Nephron (organoid): ENCODE results near the gene APOOL.
"Not testable (repeated sequence)": the region's sequence is repeated elsewhere in the genome, so short reads cannot be mapped to it uniquely, and the experiment has no call there.

ENCODE experiments used
- H3K27ac Mint-ChIP-seq, 3 experiments: 2 replicates each; pipeline ENCODE4 v1.8.0; 2020; ENCODE audit warnings: mixed read lengths in 3 of 3, mild to moderate bottlenecking in 2 of 3, moderate library complexity in 1 of 3
- H3K27me3 Mint-ChIP-seq: 2 replicates; pipeline ENCODE4 v1.8.0; 2021; ENCODE audit warnings: low read depth, mild to moderate bottlenecking, moderate library complexity, mixed read lengths
- H3K36me3 Mint-ChIP-seq: 2 replicates; pipeline ENCODE4 v1.8.0; 2020; ENCODE audit warnings: low read depth, mixed read lengths
- H3K4me1 Mint-ChIP-seq: 2 replicates; pipeline ENCODE4 v1.8.0; 2020; ENCODE audit warnings: mixed read lengths
- H3K4me3 Mint-ChIP-seq, 3 experiments: 2 replicates each; pipeline ENCODE4 v1.8.0; 2020; ENCODE audit warnings: mild to moderate bottlenecking in 3 of 3, mixed read lengths in 3 of 3, moderate library complexity in 2 of 3
- H3K9me3 Mint-ChIP-seq: 2 replicates; pipeline ENCODE4 v1.8.0; 2020; ENCODE audit warnings: mixed read lengths
- CTCF ChIP-seq, 3 experiments: fragments of 200-600 bp; sonication (generic); IDR thresholded peaks; one replicate each; pipeline ENCODE4 v1.5.0; 2021; ENCODE audit warnings: antibody characterized with exemption in 3 of 3; ENCODE audit not compliant: unreplicated experiment in 3 of 3

Gene APOOL

GRCh38 chrX:85004255-85004654 lies 578 bp downstream of the APOOL start:
- no peak for TF ChIP-seq CTCF (IDR thresholded peaks at IDR 0.05; ENCODE audit: unreplicated experiment in 3 of 3)
- H3K4me1 Mint-ChIP-seq: peaks cover 4% of the 10 kb centered on the region
- H3K27me3 Mint-ChIP-seq: no peaks in the 10 kb centered on the region
- peak overlapping the region; percentile 77 to 94 (median 94) for H3K27ac Mint-ChIP-seq
- peak overlapping the region; percentile 89 to 95 (median 91) for H3K4me3 Mint-ChIP-seq
- peaks cover 9% of the 10 kb centered on the region for H3K9me3 Mint-ChIP-seq
- peaks cover 4% of the 10 kb centered on the region for H3K36me3 Mint-ChIP-seq

- Mint-ChIP-seq H3K36me3 (peaks cover 33% of the 10 kb centered on the region), H3K27ac (no peak overlapping the region), H3K27me3 (no peaks in the 10 kb centered on the region), H3K4me1 (no peaks in the 10 kb centered on the region), H3K4me3 (no peak overlapping the region), H3K9me3 (peaks cover 56% of the 10 kb centered on the region)
- no peak for TF ChIP-seq CTCF (IDR thresholded peaks at IDR 0.05; ENCODE audit: unreplicated experiment in 3 of 3)
Measured at GRCh38 chrX:85012098-85012497, 8.4 kb downstream of the APOOL start.

GRCh38 chrX:85015351-85015750 lies 11.7 kb downstream of the APOOL start:
- H3K4me1 Mint-ChIP-seq, H3K4me3 Mint-ChIP-seq, H3K27ac Mint-ChIP-seq, H3K27me3 Mint-ChIP-seq: not testable (repeated sequence)
- peaks cover 44% of the 10 kb centered on the region for H3K36me3 Mint-ChIP-seq
- H3K9me3 Mint-ChIP-seq: peaks cover 68% of the 10 kb centered on the region

GRCh38 chrX:85017721-85018120 lies 14.0 kb downstream of the APOOL start:
- Mint-ChIP-seq H3K27me3 (no peaks in the 10 kb centered on the region), H3K4me1 (no peaks in the 10 kb centered on the region), H3K9me3 (peaks cover 62% of the 10 kb centered on the region), H3K4me3 (no peak overlapping the region), H3K36me3 (peaks cover 42% of the 10 kb centered on the region), H3K27ac (no peak overlapping the region)
- no peak for TF ChIP-seq CTCF (IDR thresholded peaks at IDR 0.05; ENCODE audit: unreplicated experiment in 3 of 3)

- H3K36me3 Mint-ChIP-seq: peaks cover 41% of the 10 kb centered on the region
- H3K9me3 Mint-ChIP-seq: peaks cover 56% of the 10 kb centered on the region
- no peaks in the 10 kb centered on the region for H3K4me1 Mint-ChIP-seq
- H3K4me3 Mint-ChIP-seq: no peak overlapping the region
- H3K27me3 Mint-ChIP-seq: no peaks in the 10 kb centered on the region
- no peak for TF ChIP-seq CTCF (IDR thresholded peaks at IDR 0.05; ENCODE audit: unreplicated experiment in 3 of 3)
- H3K27ac Mint-ChIP-seq: no peak overlapping the region
Measured at GRCh38 chrX:85018471-85018870, 14.8 kb downstream of the APOOL start.

GRCh38 chrX:85020216-85020615 lies 16.5 kb downstream of the APOOL start:
- H3K9me3 Mint-ChIP-seq: peaks cover 45% of the 10 kb centered on the region
- no peak overlapping the region for H3K27ac Mint-ChIP-seq
- H3K4me1 Mint-ChIP-seq: no peaks in the 10 kb centered on the region
- H3K27me3 Mint-ChIP-seq: no peaks in the 10 kb centered on the region
- H3K36me3 Mint-ChIP-seq: peaks cover 46% of the 10 kb centered on the region
- no peak for TF ChIP-seq CTCF (IDR thresholded peaks at IDR 0.05; ENCODE audit: unreplicated experiment in 3 of 3)
- H3K4me3 Mint-ChIP-seq: no peak overlapping the region
